IPS-20b (cell line): ENCODE results near the gene QKI.

Experiments
- H3K27ac ChIP-seq: one replicate; pipeline ENCODE4 v1.5.1; 2013; ENCODE audit warnings: low read length
- H3K27me3 ChIP-seq: 2 replicates; pipeline ENCODE4 v1.6.1; 2013; ENCODE audit warnings: mild to moderate bottlenecking, low read length, inconsistent platforms; ENCODE audit not compliant: insufficient read depth
- H3K36me3 ChIP-seq: 2 replicates; pipeline ENCODE4 v1.6.1; 2013; ENCODE audit warnings: low read depth, mild to moderate bottlenecking, inconsistent platforms, low read length, moderate library complexity; ENCODE audit not compliant: insufficient read depth
- H3K4me1 ChIP-seq: 2 replicates; pipeline ENCODE4 v1.6.1; 2013; ENCODE audit warnings: mild to moderate bottlenecking, control low read depth, inconsistent platforms, low read length, moderate library complexity; ENCODE audit not compliant: insufficient read depth
- H3K4me3 ChIP-seq: 2 replicates; pipeline ENCODE4 v1.5.1; 2013; ENCODE audit warnings: mild to moderate bottlenecking, low read length, inconsistent platforms
- H3K9ac ChIP-seq: 2 replicates; pipeline ENCODE4 v1.6.1; 2013; ENCODE audit warnings: low read depth, mild to moderate bottlenecking, inconsistent platforms, low read length, moderate library complexity
- H3K9me3 ChIP-seq: 2 replicates; pipeline ENCODE4 v1.6.1; 2013; ENCODE audit warnings: mild to moderate bottlenecking, low read depth, low read length, inconsistent platforms; ENCODE audit not compliant: insufficient read depth

The QKI gene

DNA sequence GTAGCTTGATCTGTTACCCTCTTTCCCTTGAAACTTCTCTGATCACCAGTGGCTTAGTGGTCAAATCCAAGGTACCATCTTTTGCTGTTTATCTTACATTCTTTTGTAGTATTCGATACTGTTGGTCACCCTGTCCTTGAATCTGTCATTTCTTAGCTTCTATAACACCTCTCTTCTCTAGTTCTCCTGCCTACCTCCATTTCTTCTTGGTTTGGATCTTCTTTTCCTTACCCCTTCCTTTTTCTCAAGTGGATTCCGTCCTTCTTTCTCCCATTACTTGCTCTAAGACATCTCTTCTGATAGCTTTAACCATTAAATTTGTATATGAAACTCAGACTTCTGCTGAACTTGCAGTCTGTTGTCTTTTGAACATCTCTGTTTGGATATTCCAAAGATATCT is 39.9 kb downstream of the QKI start:
- Histone ChIP-seq H3K36me3 (peaks cover 9% of the 10 kb centered on the region), H3K27ac (no peak overlapping the region), H3K27me3 (no peaks in the 10 kb centered on the region), H3K4me3 (no peak overlapping the region), H3K9me3 (no peaks in the 10 kb centered on the region), H3K9ac (no peak overlapping the region), H3K4me1 (no peaks in the 10 kb centered on the region; the same call in 1 of the 2 replicates)

DNA sequence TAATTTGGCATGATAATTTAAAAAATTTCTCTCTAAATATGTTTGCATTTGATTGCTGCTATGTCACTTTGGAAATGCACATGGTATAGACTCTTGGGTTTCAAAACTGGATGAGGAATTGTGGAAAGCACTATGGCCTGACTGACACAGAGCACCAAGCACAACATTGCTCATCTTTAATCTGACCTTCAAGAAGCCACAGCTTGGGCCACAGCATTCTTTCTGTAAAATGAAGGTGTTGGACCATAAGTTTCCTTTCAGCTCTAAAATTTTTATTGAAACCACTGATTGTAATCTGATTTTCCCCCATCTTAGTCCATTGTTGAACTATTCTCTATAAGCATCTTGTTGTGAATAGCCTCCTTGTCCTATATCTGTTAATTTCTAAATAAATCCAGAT is 41.0 kb downstream of the QKI start:
- Histone ChIP-seq H3K36me3 (peaks cover 9% of the 10 kb centered on the region), H3K27ac (no peak overlapping the region), H3K9me3 (no peaks in the 10 kb centered on the region), H3K4me3 (no peak overlapping the region), H3K27me3 (no peaks in the 10 kb centered on the region), H3K9ac (no peak overlapping the region), H3K4me1 (peaks cover 5% of the 10 kb centered on the region; the same call in 1 of the 2 replicates)

- H3K4me3 ChIP-seq: no peak overlapping the region
- peaks cover 9% of the 10 kb centered on the region for H3K36me3 ChIP-seq
- H3K4me1 ChIP-seq: peaks cover 7% of the 10 kb centered on the region; the same call in 1 of the 2 replicates
- no peaks in the 10 kb centered on the region for H3K9me3 ChIP-seq
- no peak overlapping the region for H3K27ac ChIP-seq
- no peak overlapping the region for H3K9ac ChIP-seq
- H3K27me3 ChIP-seq: no peaks in the 10 kb centered on the region
Measured at GRCh38 chr6:163457637-163458561, 43.4 kb downstream of the QKI start.

DNA sequence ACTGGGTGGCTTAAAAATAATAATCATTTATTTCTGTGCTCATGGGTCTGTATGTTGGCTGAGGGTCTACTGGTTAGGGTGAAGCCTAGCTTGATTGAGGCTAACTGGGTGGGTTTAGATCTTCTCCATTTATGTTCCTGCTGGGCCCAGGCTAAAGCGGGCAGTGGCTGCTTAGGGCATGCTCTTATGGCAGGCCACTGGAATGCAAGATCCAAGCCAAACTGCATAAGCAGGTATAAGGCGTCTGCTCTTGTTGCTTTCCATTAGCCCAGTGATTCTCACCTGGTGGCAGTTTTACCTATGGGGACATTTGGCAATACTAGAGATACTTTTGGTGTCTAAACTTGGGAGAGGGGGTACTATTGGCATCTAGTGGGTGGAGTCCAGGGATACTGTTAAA is 44.5 kb downstream of the QKI start:
- Histone ChIP-seq H3K9me3 (no peaks in the 10 kb centered on the region), H3K27me3 (no peaks in the 10 kb centered on the region), H3K4me1 (peaks cover 7% of the 10 kb centered on the region; the same call in 1 of the 2 replicates), H3K4me3 (no peak overlapping the region), H3K36me3 (peaks cover 9% of the 10 kb centered on the region), H3K27ac (no peak overlapping the region), H3K9ac (no peak overlapping the region)

DNA sequence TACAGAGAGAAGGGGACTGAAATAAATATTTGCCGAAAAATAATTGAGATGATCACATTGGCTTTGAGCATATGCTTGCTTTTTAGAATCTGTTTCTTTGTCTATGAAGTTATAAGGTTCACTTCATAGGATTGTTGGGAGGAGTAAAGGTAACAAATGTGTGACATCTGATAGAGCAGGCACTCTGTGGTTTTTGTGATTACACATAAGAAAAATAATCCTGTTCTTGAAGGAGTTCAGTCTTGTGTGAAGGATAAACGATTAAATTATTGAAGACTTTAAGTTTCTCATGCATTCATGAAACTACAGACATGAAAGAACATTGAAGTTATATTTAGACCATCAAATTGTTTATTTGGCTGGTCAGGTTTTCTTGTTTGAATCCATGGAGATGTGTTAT is 45.0 kb downstream of the QKI start:
- Histone ChIP-seq H3K27me3 (no peaks in the 10 kb centered on the region), H3K4me3 (no peak overlapping the region), H3K27ac (no peak overlapping the region), H3K36me3 (peaks cover 9% of the 10 kb centered on the region), H3K9me3 (no peaks in the 10 kb centered on the region), H3K9ac (no peak overlapping the region), H3K4me1 (peaks cover 7% of the 10 kb centered on the region; the same call in 1 of the 2 replicates)

DNA sequence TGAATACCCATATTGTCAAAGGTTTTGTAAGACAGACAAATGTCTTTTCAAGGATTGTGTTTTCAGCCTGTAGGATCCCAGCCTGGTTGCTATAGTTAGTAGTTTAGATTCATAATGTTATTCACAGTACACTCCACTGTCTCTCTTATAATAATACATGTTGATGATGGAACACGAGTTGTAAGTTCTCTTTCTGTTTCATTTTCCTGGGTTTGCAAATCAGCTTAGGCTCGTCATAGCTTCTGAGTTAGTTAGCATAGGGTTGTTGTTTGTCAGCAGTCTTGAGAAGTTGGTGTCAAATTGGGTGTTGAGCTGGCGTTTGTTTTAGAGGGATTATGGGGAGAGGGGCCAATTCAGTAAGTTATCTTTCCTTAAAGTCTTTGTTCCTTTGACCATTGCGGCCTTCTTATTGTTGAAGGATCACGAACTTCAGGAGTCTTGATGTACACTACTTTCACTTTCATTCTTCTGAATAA is 45.8 kb downstream of the QKI start:
- no peak overlapping the region for H3K9ac ChIP-seq
- peaks cover 8% of the 10 kb centered on the region for H3K36me3 ChIP-seq
- H3K4me3 ChIP-seq: 0 out of 2 replicates have a peak overlapping the region, but pooled peaks have one; percentile 6
- no peaks in the 10 kb centered on the region for H3K9me3 ChIP-seq
- H3K27me3 ChIP-seq: no peaks in the 10 kb centered on the region
- H3K27ac ChIP-seq: no peak overlapping the region
- peaks cover 7% of the 10 kb centered on the region; the same call in 1 of the 2 replicates for H3K4me1 ChIP-seq

DNA sequence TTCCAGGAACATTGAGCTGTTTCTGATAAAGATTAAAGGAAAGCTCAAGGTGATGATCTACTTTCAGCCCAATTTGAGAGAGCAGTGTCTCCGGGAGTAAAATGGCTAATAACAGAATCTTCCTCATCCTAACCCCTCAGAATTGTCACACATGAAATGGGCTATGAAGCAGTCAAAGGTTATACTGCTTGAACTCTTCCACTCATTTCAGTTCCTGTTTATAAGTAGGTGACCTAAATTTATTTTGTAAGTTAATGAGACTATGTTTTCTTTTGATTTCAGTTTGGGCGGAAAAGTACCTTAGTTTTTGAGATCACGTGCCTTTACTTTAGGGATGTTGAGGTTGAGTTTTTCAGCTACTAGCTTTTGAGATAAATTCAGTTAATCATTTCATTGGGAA is 47.2 kb downstream of the QKI start:
- H3K27me3 ChIP-seq: no peaks in the 10 kb centered on the region
- no peak overlapping the region for H3K4me3 ChIP-seq
- H3K4me1 ChIP-seq: peaks cover 7% of the 10 kb centered on the region; the same call in 1 of the 2 replicates
- H3K27ac ChIP-seq: no peak overlapping the region
- no peaks in the 10 kb centered on the region for H3K9me3 ChIP-seq
- H3K36me3 ChIP-seq: peaks cover 3% of the 10 kb centered on the region; the same call in 1 of the 2 replicates
- no peak overlapping the region for H3K9ac ChIP-seq

DNA sequence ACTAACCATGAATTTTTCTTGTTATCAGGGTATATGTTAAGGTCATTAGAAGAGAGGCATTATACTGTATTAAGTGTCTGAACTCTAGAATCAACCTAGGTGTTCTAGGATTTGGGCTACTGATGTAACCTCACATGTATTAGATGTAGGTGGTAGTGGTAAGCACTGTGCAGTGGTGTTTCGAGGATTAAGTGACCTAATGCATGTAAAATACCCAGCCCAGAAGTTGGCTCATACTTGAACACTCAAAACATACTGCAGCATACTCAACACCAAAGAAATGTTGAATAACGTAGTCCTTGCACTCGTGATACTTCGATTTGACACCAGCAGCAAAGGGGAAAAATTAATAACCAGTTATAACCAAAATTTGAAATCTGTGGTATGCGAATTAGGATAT is 48.7 kb downstream of the QKI start:
- Histone ChIP-seq H3K9me3 (no peaks in the 10 kb centered on the region), H3K27ac (no peak overlapping the region), H3K4me1 (peaks cover 7% of the 10 kb centered on the region; the same call in 1 of the 2 replicates), H3K36me3 (no peaks in the 10 kb centered on the region), H3K9ac (no peak overlapping the region), H3K4me3 (no peak overlapping the region), H3K27me3 (no peaks in the 10 kb centered on the region)

DNA sequence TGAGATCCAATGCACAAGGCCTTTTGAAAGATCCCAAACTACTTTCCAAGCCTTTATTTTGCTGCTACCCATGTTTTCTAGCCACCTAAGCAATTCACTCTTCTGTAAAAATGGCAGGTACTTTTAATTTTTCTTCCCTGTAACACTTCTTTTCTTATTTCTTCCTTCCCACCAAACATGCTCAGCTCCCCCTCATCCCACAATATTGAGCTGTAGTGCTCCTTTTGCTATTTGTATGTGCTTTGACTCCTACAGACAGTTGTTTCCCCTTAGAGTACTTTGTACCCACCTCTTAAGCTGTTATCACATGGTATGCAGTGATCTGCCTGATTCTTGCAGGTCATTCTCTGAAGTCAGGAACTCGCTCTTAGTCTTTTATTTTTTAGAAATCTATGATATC is 49.3 kb downstream of the QKI start:
- H3K4me3 ChIP-seq: no peak overlapping the region
- peaks cover 7% of the 10 kb centered on the region; the same call in 1 of the 2 replicates for H3K4me1 ChIP-seq
- H3K9ac ChIP-seq: no peak overlapping the region
- no peaks in the 10 kb centered on the region for H3K27me3 ChIP-seq
- no peaks in the 10 kb centered on the region for H3K36me3 ChIP-seq
- no peaks in the 10 kb centered on the region for H3K9me3 ChIP-seq
- no peak overlapping the region for H3K27ac ChIP-seq

DNA sequence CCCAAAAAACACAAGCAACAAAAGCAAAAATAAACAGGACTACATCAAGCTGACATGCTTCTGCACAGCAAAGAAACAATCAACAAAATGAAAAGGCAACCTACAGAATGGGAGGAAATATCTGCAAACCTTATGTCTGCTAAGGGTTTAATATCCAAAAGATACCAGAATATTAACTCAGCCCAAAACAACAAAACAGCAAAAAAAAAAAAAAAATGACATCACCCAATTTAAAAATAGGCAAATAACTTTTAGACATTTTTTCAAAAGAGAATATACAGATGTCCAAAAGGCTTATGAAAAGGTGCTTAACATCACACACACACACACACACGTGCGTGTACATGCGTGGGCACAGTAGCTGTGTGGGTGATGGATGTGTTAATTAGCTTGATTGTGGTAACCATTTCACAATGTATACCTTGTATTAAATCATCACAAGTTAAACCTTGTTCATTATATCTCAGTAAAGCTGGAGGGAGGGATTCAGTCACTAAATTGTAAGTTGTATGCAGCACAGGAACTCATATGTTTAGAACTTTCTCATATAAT is 52.4 kb downstream of the QKI start:
- peaks cover 15% of the 10 kb centered on the region; the same call in 1 of the 2 replicates for H3K36me3 ChIP-seq

GRCh38 chr6:163468738-163469137 is 54.2 kb downstream of the QKI start:
- Histone ChIP-seq H3K36me3 (peaks cover 15% of the 10 kb centered on the region; the same call in 1 of the 2 replicates), H3K4me1 (no peaks in the 10 kb centered on the region), H3K27ac (no peak overlapping the region), H3K27me3 (no peaks in the 10 kb centered on the region), H3K4me3 (no peak overlapping the region), H3K9ac (no peak overlapping the region), H3K9me3 (0 out of 2 replicates have a peak, but pooled peaks cover 2% of the 10 kb centered on the region)

More for the DNA sequence above, 52.4 kb downstream of the QKI start:
- Histone ChIP-seq H3K9me3 (0 out of 2 replicates have a peak, but pooled peaks cover 2% of the 10 kb centered on the region), H3K9ac (no peak overlapping the region), H3K4me1 (no peaks in the 10 kb centered on the region), H3K27me3 (no peaks in the 10 kb centered on the region), H3K4me3 (no peak overlapping the region), H3K27ac (no peak overlapping the region)
